BJ (cell line): ENCODE measurements around the gene UMODL1. TPM values are rescaled to one million over a fixed set of nuclear protein-coding genes. Genes with fewer than 3 reads are reported as not detected.

Experiments used
- CTCF ChIA-PET: fragments of 350-600 bp; formaldehyde crosslinking; extraction: SDS; loops from one replicate; lab custom pipeline; 2021; ENCODE audit warnings: antibody characterized with exemption, inconsistent platforms; lab: Yijun Ruan, JAX
- POLR2A ChIA-PET: fragments of 300-600 bp; sonication (Branson Sonifier 250); formaldehyde crosslinking; extraction: SDS; loops from one replicate; lab custom pipeline; 2021; ENCODE audit warnings: antibody characterized with exemption; lab: Charles Lee
- DNase-seq: peaks from one replicate; pipeline ENCODE4 v3.0.0-alpha.2; 2011; ENCODE audit warnings: low read depth
- H3K27me3 ChIP-seq: 2 replicates; pipeline ENCODE4 v1.6.0; 2011; ENCODE audit warnings: low read length; ENCODE audit not compliant: control insufficient read depth, insufficient read depth
- H3K36me3 ChIP-seq: 2 replicates; pipeline ENCODE4 v1.5.1; 2011; ENCODE audit warnings: low read length; ENCODE audit not compliant: control insufficient read depth, insufficient read depth
- H3K4me3 ChIP-seq: 2 replicates; pipeline ENCODE4 v1.5.1; 2011; ENCODE audit warnings: low read depth, mild to moderate bottlenecking, control low read depth, low read length
- CTCF ChIP-seq: IDR thresholded peaks from 2 replicates; pipeline ENCODE4 v1.5.1; 2011; ENCODE audit warnings: low read depth, mild to moderate bottlenecking, control low read depth, inconsistent platforms, low read length, moderate library complexity; ENCODE audit not compliant: insufficient read depth
- polyA plus RNA-seq: library from polyadenylated mRNA; depleted of rRNA; stranded (reverse); fragments of >200 nt; gene quantifications from 2 replicates; pipeline ENCODE4 v1.2.3, GENCODE V29; 2011

Gene UMODL1
- polyA plus RNA-seq, 1 experiment = 0.04 TPM

- no peak for DNase-seq
- POLR2A ChIA-PET = no interaction called here
- H3K4me3 ChIP-seq = no peak overlapping the region
- CTCF ChIA-PET = no interaction called here
- H3K27me3 ChIP-seq = peaks cover 1% of the 10 kb centered on the region; the same call in 1 of the 2 replicates
- TF ChIP-seq CTCF = no peak
- H3K36me3 ChIP-seq = no peaks in the 10 kb centered on the region
Observed at GRCh38 chr21:42162831-42163510, 91.9 kb downstream of the UMODL1 start.

- Histone ChIP-seq H3K4me3 (no peak overlapping the region), H3K27me3 (peaks cover 1% of the 10 kb centered on the region; the same call in 1 of the 2 replicates), H3K36me3 (no peaks in the 10 kb centered on the region)
- TF ChIP-seq CTCF = no peak
- DNase-seq = no peak
- ChIA-PET POLR2A (no interaction called here), CTCF (interaction anchor here (1.8 to 2.0 kb wide), 2 partner anchors 10 to 96 kb away, joined by 6 to 13 read pairs; no protein-coding TSS in a partner anchor)
Observed at GRCh38 chr21:42163511-42163863, 92.4 kb downstream of the UMODL1 start.

GRCh38 chr21:42164064-42164789, 93.1 kb downstream of the UMODL1 start:
- H3K4me3 ChIP-seq = no peak overlapping the region
- TF ChIP-seq CTCF = no peak
- H3K36me3 ChIP-seq = no peaks in the 10 kb centered on the region
- CTCF ChIA-PET = interaction anchor here (1.8 to 2.0 kb wide), 2 partner anchors 9 to 95 kb away, joined by 6 to 13 read pairs; no protein-coding TSS in a partner anchor
- peaks cover 1% of the 10 kb centered on the region; the same call in 1 of the 2 replicates for H3K27me3 ChIP-seq
- POLR2A ChIA-PET = interaction anchor here (0.5 kb wide), 1 partner anchor 13 kb away, joined by 3 read pairs; no protein-coding TSS in a partner anchor
- no peak for DNase-seq

- Histone ChIP-seq H3K4me3 (no peak overlapping the region), H3K27me3 (peaks cover 1% of the 10 kb centered on the region; the same call in 1 of the 2 replicates), H3K36me3 (no peaks in the 10 kb centered on the region)
- no peak for DNase-seq
- ChIA-PET POLR2A (no interaction called here), CTCF (interaction anchor here (1.8 to 2.0 kb wide), 2 partner anchors 8 to 95 kb away, joined by 6 to 13 read pairs; no protein-coding TSS in a partner anchor)
- no peak for TF ChIP-seq CTCF
Observed at GRCh38 chr21:42164818-42165217, 93.7 kb downstream of the UMODL1 start.

- Histone ChIP-seq H3K4me3 (no peak overlapping the region), H3K27me3 (peaks cover 1% of the 10 kb centered on the region; the same call in 1 of the 2 replicates), H3K36me3 (no peaks in the 10 kb centered on the region)
- ChIA-PET POLR2A (no interaction called here), CTCF (interaction anchor here (1.1 kb wide), 1 partner anchor 93 kb away, joined by 4 read pairs; no protein-coding TSS in a partner anchor)
- no peak for DNase-seq
- TF ChIP-seq CTCF = no peak
Observed at GRCh38 chr21:42165901-42166300, 94.8 kb downstream of the UMODL1 start.
